NCI-H1694 treated with DMSO at 0.1 percent for 48 hours (cell line): ENCODE data around the gene HLA-DOB.
A peak's percentile ranks its signal among the peaks of the same experiment; 100 is the strongest.
"Not testable (repeated sequence)": the region's sequence is repeated elsewhere in the genome, so short reads cannot be mapped to it uniquely, and the experiment has no call there.

Source experiments
- DNase-seq: peaks from one replicate; lab custom pipeline; 2025; lab: John Stamatoyannopoulos, UW

The HLA-DOB gene

DNA sequence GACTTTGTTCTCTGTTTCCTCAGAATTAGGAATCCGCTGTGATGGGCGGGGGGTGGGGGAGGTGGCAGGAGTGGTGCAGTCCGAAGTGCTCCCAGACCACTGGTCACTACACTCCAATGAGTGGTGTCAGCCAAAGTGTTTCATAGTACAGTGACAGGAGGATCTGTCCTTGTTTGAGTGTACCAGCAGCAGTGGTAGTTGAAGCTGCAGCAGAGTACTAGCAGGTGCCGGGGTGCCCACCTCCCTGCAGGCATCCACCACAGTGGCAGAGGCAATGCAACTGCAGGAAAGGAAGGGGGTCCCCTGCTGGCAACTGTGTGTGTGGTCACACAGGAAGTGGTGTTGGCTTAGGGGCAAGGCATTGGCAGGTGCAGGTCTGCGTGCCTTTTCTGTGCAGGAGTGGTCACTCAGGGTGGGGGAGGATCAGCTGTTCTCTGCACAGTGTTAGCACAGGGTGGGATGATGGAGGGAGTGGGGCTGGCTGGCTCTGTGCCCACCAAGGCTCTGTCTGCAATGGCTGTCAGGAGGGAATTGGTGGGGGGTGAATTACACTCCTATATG is 9.7 kb downstream of the HLA-DOB start:
- DNase-seq: no peak

DNA sequence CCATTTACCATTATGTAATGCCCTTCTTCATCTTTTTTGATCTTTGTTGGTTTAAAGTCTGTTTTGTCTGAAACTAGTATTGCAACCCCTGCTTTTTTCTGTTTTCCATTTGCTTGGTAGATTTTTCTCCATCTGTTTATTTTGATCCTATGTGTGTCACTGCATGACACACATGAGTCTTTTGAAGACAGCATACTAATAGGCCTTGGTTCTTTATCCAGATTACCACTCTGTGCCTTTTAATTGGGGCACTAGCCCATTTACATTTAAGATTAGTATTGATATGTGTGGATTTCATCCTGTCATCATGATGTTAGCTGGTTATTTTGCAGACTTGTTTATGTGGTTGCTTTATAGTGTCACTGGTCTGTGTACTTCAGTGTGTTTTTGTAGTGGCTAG is 11.4 kb downstream of the HLA-DOB start:
- DNase-seq: not testable (repeated sequence)

DNA sequence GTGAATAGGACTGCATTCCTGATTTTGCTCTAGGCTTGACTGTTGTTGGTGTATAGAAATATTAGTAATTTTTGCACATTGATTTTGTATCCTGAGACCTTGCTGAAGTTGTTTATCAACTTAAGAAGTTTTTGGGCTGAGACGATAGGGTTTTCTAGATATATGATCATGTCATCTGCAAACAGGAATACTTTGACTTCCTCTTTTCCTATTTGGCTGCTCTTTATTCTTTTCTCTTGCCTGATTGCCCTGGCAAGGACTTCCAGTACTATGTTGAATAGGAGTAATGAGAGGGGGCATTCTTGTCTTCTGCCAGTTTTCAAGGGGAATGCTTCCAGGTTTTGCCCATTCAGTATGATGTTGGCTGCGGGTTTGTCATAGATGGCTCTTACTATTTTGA is 13.4 kb downstream of the HLA-DOB start:
- no peak for DNase-seq

DNA sequence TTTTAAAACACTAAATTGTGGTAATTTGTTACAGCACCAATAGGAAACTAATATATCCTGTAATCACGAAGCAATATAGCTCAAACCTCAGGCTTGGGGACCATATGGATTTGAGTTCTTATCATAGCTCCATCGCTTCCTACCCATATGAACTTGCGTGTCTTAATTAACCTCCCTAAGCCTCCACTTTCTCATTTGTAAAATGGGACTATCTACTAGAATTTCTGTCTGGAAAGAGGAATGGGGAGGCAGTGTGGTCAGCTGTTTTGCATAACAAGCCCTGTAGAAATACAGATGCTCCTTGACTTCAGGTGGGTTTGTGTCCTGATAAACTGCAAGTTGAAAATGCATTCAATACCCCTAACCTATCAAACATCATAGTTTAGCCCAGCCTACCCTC is 17.1 kb downstream of the HLA-DOB start:
- DNase-seq: no peak

DNA sequence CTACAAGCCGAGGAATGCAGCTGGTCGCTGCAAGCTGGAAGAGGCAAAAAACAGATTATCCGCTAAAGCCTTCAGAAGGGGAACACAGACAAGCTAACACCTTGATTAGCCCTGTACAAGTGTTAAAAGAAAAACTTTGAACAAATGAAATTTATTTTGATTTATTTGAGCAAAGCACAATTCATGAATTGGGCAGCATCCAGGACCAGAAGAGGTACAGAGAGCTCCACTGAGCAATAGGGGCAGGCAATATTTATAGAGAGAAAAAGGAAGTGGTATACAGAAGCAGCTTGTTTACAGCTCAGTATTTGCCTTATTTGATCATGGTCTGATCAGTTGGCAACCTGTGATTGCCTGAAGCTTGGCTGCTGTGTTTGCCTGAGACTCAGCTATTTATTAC is 17.6 kb downstream of the HLA-DOB start:
- no peak for DNase-seq

DNA sequence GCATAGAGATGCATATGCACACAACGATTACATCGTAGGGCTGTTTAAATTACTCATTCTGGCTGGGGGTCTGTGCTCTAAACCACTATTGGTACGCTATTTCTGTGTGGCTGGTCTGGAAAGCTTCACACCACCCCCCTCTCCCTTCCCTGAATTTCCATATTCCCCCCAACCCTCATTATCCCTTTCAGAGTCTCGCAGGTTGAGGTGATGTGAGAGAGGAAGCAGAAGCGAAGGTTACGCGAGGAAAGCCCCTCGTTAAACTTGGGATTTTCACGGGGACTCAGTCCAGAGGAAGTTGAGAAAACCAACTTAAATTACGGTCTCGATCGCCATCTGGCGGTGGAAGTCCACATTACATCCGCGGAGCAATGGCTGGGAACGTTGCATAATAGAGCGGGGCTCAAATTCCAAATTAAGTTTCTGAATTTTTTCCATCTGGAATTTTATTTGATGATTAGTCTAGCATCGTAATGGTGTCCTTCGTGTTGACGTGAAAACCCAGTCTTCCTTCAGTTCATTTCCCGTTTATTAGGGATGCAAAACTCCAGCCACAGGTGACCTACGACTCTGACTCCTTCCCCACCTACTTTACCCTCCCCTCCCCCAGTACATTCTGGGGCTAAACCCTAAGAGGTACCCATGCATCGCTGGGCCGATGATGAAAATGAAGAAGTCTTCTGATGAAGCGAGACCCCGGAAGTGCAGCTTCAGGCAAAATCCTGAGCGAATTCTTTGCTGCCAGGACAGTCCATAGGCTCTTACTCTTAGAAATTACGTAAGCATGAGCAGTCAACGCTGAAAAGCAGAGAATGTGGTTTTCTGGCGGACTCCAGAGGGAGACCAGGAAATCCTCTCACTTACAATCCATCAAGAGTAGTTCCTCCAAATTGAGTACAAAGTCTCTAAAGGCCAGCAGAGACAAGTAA is 19.7 kb downstream of the HLA-DOB start:
- DNase-seq: peak; percentile 5

DNA sequence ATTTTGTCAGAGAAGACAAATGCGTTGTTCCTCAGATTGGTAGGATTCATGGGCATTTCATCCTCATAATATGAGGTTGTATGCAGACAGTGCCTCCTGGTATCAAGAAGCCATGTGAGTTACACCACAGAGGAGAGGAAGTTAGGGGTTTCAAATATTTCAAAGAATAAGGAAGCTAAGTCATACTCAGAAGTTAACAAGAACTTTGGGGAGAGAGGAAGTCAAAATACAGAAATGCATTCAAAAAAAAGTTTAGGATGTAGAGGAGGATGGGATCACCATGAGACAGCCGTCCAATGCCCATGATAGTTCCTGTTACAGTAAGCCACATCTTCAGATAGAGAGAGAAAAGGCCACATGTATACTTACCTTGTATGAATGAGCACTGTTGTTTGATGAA is 22.3 kb downstream of the HLA-DOB start:
- no peak for DNase-seq

DNA sequence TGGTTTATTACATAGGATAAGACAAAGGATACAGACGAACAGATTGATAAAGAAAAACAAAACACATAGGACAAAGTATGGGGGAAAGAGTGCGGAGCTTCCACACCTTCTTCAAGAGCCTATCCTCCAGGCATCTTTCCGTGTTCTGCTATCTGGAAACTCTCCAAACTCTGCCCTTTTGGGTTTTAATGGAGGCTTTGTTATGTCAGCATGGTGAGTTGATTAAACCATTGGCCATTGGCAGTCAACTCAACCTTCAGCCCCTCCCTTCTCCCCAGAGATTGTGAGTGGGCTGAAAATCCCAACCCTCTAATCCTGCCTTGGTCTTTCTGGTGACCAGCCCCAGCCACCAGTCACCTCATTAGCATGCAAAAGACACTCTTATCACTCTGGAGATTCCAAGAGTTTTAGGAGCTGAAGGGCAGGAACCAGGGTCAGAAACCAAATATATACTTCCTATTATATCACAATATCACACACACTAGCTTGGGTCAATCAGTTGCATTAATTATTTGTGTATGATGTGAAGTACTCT is 23.8 kb downstream of the HLA-DOB start:
- DNase-seq: no peak

DNA sequence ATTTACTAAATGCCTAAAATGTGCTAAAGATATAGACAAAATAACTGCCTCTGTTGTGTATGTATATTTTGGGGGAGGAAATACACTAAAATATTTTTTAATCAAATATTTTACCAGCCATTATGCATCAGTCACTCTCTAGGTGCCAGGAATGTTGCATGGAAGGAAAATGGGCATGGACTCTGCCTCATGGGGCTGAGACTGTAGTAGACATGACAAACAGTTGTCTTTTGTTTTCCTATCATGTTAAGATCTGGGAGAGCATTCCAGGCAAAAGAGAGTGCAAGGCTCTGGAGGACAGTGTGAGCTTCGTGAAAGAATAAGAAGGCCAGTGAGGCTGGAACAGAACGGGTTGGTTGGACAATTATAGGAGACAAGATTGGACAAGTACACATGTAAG is 26.5 kb downstream of the HLA-DOB start:
- no peak for DNase-seq

DNA sequence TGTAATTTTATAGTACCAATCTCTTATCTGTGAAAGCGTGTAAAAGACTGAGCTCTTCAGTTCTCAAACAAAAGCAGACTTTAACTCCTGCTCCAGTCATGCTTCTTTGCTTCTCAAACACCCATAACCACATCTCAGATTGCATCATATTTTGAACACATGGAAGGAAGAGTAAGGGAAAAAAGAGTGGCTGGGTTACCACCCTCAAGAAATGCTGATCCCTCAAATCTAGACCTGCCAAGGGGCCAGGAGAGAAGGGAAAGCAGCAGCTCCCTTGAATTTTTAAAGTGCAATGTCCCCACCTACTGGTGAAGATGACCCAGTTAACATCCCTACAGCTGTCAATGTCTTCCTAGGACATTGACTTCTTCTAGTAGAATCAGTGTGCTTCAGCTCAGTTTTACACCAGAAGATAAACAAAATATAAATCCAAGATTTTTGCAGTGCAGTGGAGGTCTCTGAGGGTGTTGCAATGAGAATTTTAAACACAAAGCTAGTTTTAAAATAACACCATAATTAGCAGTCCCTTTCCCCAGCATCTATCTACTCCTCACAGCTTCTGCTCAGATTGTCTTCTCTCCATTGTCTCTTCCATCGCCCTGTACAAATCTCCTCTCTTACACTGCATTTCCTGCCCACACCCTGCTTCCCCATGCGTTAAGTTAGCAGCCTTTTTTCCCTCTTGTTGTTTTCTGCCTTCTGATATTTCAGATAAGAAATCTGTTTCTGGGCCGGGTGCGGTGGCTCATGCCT is 30.8 kb downstream of the HLA-DOB start:
- DNase-seq: peak; percentile 13

DNA sequence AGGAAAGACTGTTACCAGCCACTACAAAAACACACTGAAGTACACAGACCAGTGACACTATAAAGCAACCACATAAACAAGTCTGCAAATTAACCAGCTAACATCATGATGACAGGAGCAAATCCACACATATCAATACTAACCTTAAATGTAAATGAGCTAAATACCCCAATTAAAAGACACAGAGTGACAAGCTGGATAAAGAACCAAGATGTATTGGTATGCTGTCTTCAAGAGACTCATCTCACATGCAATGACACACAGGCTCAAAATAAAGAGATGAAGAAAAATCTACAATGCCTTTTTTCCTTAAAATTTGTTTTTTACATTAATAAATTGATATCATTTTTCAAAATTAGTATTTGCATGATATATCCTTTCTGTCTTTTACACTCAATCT is 33.9 kb downstream of the HLA-DOB start:
- not testable (repeated sequence) for DNase-seq

DNA sequence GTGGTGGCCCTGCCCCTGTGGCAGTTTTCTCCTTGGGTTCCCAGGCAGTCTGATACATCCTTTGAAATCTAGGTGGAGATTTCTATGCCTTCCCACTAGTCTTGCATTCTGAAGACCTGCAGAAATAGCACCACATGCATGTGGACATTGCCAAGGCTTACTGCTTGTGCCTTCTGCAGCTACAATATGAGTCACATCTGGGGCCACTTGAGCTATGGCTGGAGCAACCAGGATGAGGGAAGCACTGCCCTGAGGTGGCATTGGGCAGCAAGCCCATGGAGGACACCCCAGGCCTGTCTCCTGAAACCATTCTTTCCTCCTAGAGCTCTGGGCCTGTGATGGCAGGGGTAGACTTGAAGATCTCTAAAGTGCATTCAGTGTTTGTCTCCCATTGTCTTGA is 37.8 kb downstream of the HLA-DOB start:
- no peak for DNase-seq

DNA sequence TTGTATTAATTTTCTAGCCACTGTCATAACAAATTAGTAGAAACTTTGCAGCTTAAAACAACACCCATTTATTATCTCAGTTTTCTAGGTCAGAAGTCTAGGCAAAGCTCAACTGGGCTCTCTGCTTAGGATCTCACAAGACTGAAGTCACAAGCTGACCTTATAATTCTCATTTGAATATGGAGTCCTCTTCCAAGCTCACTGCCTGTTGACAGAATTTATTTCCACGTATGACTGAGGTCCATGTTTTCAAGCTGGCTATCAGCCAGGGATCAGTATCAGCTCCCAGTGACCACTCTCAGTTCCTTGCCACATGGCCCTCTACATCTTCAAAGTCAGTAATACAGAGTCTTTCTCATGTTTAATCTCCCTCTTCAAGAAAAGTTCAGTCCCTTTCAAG is 41.7 kb downstream of the HLA-DOB start:
- no peak for DNase-seq

DNA sequence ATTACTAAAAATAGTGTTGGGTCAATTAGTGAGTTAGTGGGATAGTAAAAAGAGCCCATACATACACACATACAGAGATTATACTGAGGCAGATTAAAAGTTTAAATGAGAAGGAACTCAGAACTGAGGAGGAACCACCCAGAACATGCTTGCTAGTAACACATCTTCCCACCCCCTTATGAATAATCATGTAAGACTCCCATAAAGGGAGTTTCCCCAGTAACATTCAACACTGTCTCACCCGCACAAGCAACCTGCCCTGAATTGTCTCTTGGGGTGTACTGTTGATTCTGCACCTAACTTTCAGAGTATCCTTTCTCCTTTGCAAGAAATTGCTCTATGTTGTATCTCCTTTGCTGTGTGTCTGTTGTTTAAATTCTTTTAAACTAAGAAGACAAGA is 42.4 kb downstream of the HLA-DOB start:
- no peak for DNase-seq

DNA sequence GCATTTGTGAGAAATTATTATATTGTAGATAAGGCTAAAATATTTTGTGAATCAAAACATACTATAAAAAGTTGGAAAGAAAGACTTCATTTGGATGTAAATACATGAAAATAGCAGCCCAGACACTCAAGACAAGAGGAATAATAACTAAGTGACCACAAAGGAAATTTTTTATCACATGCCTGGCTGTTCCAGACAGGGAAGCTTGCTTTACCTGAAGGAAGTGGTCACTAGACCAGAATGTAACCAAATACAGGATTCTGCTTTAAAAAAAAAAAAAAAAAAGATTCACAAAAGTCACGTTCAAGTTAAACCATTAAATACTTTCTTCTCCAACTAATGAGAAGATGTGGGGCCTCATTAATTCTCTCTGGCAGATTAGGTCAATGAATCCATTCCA is 44.1 kb downstream of the HLA-DOB start:
- DNase-seq: no peak

DNA sequence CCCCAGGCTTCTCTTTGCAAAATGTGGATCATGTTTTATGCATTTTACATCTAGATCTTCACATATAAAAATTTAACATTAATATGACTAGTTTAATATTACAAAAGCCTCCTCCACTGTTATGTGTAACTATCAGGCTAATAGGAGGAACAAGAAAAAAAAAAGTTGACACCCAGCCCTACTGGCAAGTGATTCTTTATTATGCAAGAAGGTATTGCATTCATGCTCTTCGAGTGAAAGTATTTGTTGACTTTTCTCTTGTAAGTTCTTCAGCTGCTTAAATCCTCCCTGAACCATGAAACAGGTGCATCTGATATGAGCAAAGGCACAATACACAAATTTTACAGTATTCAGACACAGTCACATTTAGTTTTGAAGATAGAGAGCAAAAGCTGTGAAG is 52.8 kb downstream of the HLA-DOB start:
- no peak for DNase-seq

DNA sequence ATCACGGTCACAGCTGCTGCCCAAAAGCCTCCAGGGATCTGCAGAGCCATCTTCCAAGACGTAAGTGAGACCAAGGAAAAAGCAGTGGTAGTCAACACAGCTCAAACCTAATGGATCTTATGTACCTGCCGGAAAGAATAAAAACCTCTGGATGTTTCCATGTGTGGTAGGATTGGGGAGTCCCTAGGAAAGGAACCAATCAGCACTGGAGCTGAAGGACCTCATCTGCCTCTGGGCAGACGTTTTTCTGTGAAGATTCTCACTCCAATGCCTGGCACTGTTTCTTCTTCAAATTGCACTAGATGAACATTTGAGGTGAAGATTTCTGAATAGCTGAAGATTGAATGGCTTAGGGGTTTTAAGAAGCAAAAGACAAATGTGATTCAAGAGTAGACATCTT is 53.4 kb downstream of the HLA-DOB start, which contains the start of gene HLA-DQB2:
Gene HLA-DQB2 (minus strand): TSS at position 112 of the 400 bp plus-strand sequence. CDS start 62 bp downstream, at position 50.
- no peak for DNase-seq
